Kidney (tissue), 14 donors: ENCODE measurements around the gene CRYBG2. TPM values are rescaled to one million over a fixed set of nuclear protein-coding genes. Genes with fewer than 3 reads are reported as not detected.

ENCODE experiments used
- DNase-seq, 5 donors: peaks; one replicate each; pipeline ENCODE4 v3.0.0-alpha.2; 2013 to 2020
- FAIRE-seq: peaks from 2 replicates; lab custom pipeline; 2012; peaks lifted over from hg19 to GRCh38; lab: Jason Lieb, UNC
- H3K27ac ChIP-seq, 2 donors: one replicate each; pipeline ENCODE4 v1.7.0; 2013; ENCODE audit warnings: low read depth in 2 of 2, low read length in 2 of 2, inconsistent platforms in 1 of 2
- H3K27me3 ChIP-seq: one replicate; pipeline ENCODE4 v1.7.1; 2013; ENCODE audit warnings: low read length, inconsistent platforms; ENCODE audit not compliant: control insufficient read depth, insufficient read depth
- H3K36me3 ChIP-seq, 3 donors: one replicate each; pipeline versions ENCODE4 v1.7.0 to v1.7.1; 2013; ENCODE audit warnings: low read length in 3 of 3, control low read depth in 1 of 3, inconsistent platforms in 1 of 3; ENCODE audit not compliant: insufficient read depth in 3 of 3, control insufficient read depth in 2 of 3
- H3K4me1 ChIP-seq, 3 donors: one replicate each; pipeline versions ENCODE4 v1.7.0 to v1.7.1; 2013; ENCODE audit warnings: low read length in 3 of 3, inconsistent platforms in 1 of 3, low read depth in 1 of 3; ENCODE audit not compliant: control insufficient read depth in 2 of 3, insufficient read depth in 2 of 3
- H3K4me3 ChIP-seq, 3 donors: one replicate each; pipeline versions ENCODE4 v1.7.0 to v1.8.1; 2013; ENCODE audit warnings: low read length in 3 of 3, control low read depth in 1 of 3, inconsistent platforms in 1 of 3
- H3K9ac ChIP-seq, 3 donors: one replicate each; pipeline versions ENCODE4 v1.7.0 to v1.7.1; 2013; ENCODE audit warnings: low read length in 3 of 3, control low read depth in 1 of 3, inconsistent platforms in 1 of 3
- H3K9me3 ChIP-seq, 3 donors: one replicate each; pipeline versions ENCODE4 v1.7.0 to v1.7.1; 2013; ENCODE audit warnings: low read length in 3 of 3, control low read depth in 1 of 3, inconsistent platforms in 1 of 3; ENCODE audit not compliant: control insufficient read depth in 2 of 3, insufficient read depth in 1 of 3
- intact Hi-C: fragments of 100-400 bp; cut with DNase I; formaldehyde crosslinking; loops from one replicate; pipeline ENCODE4 v1.11.1; 2022
- polyA plus RNA-seq: library from polyadenylated mRNA; stranded (reverse); fragments of 350-450 nt; fragmentation: Illumina TruSeq; extraction: RNeasy Lipid Tissue Mini Kit (QIAGEN cat#74804); gene quantifications from one replicate; pipeline ENCODE4 v1.2.3, GENCODE V29; 2014; ENCODE audit warnings: low read depth, low replicate concordance; ENCODE audit not compliant: insufficient read depth
- total RNA-seq: library from RNA; stranded (reverse); fragmentation: NEBNext Ultra II Directional; extraction: Animal tissue kit (Norgen Biotek cat#: 25700); gene quantifications from one replicate; pipeline ENCODE4 v1.2.1, GENCODE V29; 2021
- TF ChIP-seq, protein P1 (sequence below): IDR thresholded peaks from 3 replicates; pipeline ENCODE4 v1.5.1; 2012; ENCODE audit warnings: mild to moderate bottlenecking, moderate library complexity, borderline replicate concordance; ENCODE audit not compliant: insufficient read depth; ENCODE audit errors: extremely low read depth
- donor health status: control.
- donor health status: control.
- donor health status: control.
- donor health status: control.
- donor health status: control.
- donor health status: DM: yes; HTN: yes; CAD: no.
- donor health status: Normal renal cell carcinoma (clear cell type).

Gene CRYBG2
- total and polyA plus RNA-seq, 2 donors from 2014 or later: 2.2 TPM; not detected in 1

DNA sequence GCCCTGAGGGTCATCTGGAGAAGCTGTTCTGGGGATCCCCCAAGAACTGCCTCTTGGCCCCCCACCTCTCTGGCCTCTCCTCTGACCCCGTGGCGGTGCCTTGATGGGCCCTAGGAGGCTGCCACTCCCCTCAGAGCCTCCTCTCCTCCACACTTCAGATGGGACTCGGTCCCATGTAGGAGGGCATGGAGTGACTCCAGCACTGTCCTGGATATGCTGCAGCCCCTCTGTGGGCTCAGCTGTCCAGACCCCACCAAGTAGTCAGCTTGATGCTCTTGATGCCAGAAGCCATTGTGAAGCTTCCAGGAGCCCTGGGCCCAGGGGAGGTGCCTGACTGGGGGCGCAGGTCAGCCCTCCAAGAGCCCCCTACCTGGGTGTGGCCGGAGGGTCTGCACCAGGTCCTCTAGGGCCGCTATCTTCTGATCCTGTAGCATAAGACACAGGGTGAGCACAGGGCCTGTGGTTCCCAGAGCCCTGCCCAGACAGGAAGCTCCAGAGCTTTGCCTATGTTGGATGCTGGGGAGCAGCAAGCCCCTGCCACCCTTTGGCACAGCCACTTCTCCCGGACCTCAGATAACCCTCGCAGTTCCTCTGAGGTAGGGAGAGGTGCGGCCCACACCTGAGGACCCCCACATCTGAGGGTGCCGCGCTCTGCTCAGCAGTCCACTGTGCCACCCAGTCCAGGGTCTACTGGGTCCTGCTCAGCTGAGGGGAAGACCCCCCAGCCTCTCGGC lies 56.7 kb downstream of the CRYBG2 start:
- Histone ChIP-seq H3K9me3 (no peaks in the 10 kb centered on the region), H3K4me3 (no peak overlapping the region), H3K36me3 (no peaks in the 10 kb centered on the region), H3K27ac (no peak overlapping the region), H3K9ac (no peak overlapping the region), H3K27me3 (no peaks in the 10 kb centered on the region), H3K4me1 (no peaks in the 10 kb centered on the region)
- intact Hi-C loops: no loop called here
- FAIRE-seq: no peak
- TF ChIP-seq, protein P1, sequence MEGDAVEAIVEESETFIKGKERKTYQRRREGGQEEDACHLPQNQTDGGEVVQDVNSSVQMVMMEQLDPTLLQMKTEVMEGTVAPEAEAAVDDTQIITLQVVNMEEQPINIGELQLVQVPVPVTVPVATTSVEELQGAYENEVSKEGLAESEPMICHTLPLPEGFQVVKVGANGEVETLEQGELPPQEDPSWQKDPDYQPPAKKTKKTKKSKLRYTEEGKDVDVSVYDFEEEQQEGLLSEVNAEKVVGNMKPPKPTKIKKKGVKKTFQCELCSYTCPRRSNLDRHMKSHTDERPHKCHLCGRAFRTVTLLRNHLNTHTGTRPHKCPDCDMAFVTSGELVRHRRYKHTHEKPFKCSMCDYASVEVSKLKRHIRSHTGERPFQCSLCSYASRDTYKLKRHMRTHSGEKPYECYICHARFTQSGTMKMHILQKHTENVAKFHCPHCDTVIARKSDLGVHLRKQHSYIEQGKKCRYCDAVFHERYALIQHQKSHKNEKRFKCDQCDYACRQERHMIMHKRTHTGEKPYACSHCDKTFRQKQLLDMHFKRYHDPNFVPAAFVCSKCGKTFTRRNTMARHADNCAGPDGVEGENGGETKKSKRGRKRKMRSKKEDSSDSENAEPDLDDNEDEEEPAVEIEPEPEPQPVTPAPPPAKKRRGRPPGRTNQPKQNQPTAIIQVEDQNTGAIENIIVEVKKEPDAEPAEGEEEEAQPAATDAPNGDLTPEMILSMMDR: no peak
- DNase-seq: no peak

DNA sequence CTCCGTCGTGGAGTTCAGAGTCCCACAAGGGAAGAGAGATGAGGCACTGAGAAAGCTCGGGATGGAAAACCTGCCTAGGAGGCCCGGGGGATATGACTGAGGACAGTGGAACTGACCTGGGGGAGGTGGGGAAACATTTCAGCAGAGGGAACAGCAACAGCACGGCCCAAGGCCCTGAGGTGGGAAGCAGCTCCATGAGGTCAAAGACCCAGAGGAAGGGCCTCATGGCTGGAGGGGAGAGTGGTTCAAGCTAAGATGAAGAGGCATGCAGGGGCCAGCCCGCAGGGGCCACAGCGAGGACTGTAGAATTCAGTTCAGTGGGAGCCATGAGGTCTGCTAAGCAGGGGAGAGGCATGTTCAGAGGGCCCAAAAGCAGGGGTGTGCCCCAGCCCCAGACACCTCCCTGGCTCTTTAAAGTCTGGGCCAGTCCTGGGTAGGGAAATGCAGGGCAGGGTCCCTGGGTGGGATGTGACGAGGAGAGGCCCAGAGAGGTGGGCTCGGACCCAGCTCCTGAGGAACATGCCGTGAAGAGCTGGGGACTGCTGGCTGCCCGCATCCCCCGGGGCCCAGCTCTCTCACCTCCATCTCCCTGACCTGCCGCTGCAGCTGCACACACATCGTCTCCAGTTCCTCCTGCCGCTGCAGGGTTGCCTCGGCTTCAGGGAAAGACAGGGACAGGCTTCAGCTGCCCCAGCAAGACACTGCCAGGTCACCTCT lies 57.4 kb downstream of the CRYBG2 start:
- FAIRE-seq (no peak), DNase-seq (no peak)
- Histone ChIP-seq H3K9ac (no peak overlapping the region), H3K27ac (no peak overlapping the region), H3K4me1 (no peaks in the 10 kb centered on the region), H3K9me3 (no peaks in the 10 kb centered on the region), H3K4me3 (no peak overlapping the region), H3K36me3 (no peaks in the 10 kb centered on the region), H3K27me3 (no peaks in the 10 kb centered on the region)
- TF ChIP-seq, protein P1: no peak
- intact Hi-C loops: no loop called here

DNA sequence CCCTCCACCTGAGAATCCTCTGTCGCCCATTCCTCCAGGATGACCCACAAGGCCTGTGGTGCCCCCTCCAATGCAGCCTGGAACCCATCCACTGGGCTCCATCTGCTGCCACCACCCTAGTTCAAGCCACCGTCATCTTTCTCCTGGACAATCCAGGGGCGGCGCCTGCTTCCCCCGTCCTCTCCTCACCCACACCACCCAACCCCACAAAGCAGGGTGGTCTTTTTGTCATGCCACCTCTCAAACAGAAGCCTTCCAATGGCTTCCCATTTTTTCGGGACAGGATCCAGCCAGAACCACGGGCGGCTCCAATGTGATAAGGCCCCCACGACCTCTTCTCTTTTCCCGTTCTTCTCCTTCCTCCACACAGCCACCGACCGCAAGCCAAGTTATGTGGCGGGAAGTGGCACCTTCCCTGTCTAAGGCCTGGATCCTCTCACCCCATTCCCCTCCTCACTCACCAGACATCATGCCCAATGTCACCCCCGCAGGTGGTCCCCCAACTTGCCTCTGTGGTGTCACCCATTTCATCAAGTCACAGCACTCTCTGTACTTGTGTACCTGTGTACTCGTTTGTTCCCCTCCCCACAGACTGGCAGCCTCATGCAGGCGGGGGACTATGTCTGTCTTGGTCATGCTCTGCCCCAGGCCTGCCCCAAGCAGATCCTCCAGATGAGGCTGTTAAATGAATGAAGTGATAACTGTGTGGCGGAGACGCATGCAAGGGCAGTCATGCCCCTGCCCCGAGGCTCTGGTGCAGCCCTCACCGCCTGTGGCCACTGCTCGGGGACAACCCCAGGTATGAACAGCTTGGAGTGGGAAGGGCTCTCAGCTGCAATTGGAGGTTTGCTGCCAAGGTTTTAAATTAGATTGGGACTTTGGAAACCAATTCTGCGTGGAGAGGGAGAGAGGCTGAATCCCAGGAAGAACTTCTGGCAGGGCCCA lies 58.5 kb downstream of the CRYBG2 start:
- Histone ChIP-seq H3K9ac (no peak overlapping the region), H3K27me3 (no peaks in the 10 kb centered on the region), H3K36me3 (no peaks in the 10 kb centered on the region), H3K27ac (no peak overlapping the region), H3K9me3 (no peaks in the 10 kb centered on the region), H3K4me3 (no peak overlapping the region), H3K4me1 (no peaks in the 10 kb centered on the region)
- intact Hi-C loops: no loop called here
- FAIRE-seq (no peak), DNase-seq (no peak)
- TF ChIP-seq, protein P1: no peak
